Left colon (tissue), 2 donors: ENCODE data around the gene PCYT1B. TPM values are rescaled to one million over a fixed set of nuclear protein-coding genes. Genes with fewer than 3 reads are reported as not detected.

Experiments
- ATAC-seq: fragments of 200-7000 bp; cut with Tn5 transposase; one replicate; pipeline ENCODE4 v1.9.1; 2020; ENCODE audit warnings: mild to moderate bottlenecking, moderate library complexity
- DNase-seq, 2 donors: peaks; one replicate each; pipeline ENCODE4 v3.0.0-alpha.2; 2020
- intact Hi-C, 2 donors: fragments of 100-400 bp; cut with DNase I in 1 of 2; cut with micrococcal nuclease in 1 of 2; formaldehyde crosslinking; loops; one replicate each; pipeline versions ENCODE4 v1.11.2 to v1.14.0; 2022; cut with DNase I, micrococcal nuclease
- total RNA-seq, 2 donors: library from RNA; stranded (reverse); fragmentation: NEBNext Ultra II Directional; extraction: Animal tissue kit (Norgen Biotek cat#: 25700); gene quantifications; one replicate each; pipeline ENCODE4 v1.2.1, GENCODE V29; 2021
- donor health status: DM: no; HTN: no; CAD: no.
- donor health status: DM: yes; HTN: yes; CAD: no.

PCYT1B gene
- total RNA-seq, 2 donors from 2014 or later, result 0.28 TPM; not detected in 1

DNA sequence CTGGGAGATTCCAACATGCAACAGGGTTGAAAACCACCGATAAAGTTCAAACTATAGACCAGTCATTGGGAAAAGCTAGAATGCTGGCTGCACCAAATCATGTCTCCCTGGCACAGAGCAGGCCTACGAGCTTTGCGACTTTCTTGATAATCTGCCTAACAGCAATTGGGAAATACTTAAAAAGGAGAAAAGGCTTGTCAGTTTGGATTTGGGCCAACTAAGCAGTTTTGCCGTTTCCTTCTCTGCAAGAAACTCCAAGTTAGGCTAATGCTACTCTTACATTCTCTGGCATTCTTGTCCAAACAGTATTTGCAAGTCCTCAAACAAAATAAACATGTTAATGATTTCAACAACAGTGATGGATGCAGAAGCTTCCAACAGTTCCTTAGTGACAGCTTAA, 94.1 kb downstream of the PCYT1B start:
- ATAC-seq (no peak), DNase-seq (no peak)
- intact Hi-C loops, result loop anchor here in 1 of 2 donors (10.0 kb wide), 1 partner anchor 158 kb away; no protein-coding TSS in a partner anchor

DNA sequence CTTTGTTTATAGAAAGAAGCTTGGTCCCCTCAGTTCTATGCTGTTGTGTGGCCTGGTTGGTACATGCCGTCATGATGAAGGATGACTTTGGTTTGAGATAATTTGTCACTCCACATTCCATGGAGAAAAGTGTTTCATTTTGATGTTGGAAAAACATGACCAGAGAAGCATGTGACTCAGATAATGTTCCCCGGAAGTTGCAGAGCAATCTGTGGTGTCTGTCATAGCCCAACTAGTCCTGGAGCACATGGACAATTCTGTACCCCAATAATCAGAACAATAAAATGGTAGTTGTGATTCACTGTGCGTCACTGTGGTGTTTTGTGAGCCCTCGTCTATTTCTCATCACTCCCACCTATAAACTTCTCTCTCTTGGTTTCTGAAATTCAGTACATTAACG, 97.0 kb downstream of the PCYT1B start:
- ATAC-seq (no peak), DNase-seq (no peak)
- intact Hi-C loops, result loop anchor here in 1 of 2 donors (10.0 kb wide), 1 partner anchor 155 kb away; no protein-coding TSS in a partner anchor

DNA sequence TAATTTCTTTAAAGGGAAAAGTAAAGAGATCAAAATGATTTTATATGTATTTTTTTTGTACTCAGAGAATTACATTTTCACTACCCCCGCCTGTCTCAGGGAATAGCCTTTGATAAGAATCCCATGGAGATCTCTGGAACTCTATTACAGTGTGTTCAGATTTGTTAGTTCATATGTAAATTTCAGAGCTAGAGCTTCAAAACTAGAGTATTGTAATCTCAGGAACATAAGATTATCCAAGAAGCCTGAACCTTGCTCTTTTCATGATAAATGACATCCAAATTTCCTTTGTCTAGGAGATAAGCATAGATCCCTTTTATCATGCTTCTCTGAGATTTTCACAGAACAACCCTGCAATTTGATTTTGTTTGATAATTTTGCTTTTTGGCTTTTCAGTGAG, 99.2 kb downstream of the PCYT1B start:
- intact Hi-C loops, result no loop called here

DNA sequence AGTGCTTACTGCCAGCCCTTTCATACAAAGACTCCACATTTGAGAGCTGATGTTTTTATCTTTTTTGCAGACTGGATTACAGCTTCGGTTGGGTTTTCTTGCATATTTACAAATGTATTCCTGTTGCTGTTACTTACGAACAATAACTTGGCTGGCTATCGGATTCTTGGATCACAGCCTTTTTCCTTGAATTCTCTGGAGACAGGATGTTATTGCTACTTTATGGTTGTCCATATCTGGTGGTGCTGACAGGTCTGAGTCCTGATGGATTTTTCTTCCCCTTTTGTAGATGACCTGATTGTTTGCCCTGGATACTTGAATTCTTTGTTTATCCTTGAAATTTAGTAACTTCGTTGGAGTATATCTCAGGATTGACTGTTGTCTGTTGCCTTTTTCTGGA, 104.4 kb downstream of the PCYT1B start:
- ATAC-seq (no peak), DNase-seq (no peak)
- intact Hi-C loops, result no loop called here

More for the DNA sequence above, 99.2 kb downstream of the PCYT1B start:
- no peak for DNase-seq
- no peak for ATAC-seq

DNA sequence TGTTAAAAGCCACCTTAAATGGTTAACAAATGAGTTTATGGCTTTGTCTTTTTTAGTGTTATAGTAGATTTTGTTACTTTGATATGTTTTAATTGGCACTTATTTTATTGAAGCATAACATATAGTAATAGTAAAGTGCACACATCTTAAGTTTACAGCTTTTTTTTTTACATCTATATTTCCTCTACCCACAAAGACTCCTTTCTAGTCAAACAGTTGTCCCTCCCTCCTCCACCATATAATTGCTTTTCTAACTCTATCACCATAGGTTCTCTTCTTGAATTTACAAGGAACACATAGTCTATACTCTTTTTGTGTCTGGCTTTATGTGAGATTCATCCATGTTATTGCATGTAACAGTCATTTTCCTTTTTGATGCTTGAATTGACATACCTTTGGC, 110.6 kb downstream of the PCYT1B start:
- peak; percentile 88 for ATAC-seq
- no peak for DNase-seq
- intact Hi-C loops, result no loop called here

DNA sequence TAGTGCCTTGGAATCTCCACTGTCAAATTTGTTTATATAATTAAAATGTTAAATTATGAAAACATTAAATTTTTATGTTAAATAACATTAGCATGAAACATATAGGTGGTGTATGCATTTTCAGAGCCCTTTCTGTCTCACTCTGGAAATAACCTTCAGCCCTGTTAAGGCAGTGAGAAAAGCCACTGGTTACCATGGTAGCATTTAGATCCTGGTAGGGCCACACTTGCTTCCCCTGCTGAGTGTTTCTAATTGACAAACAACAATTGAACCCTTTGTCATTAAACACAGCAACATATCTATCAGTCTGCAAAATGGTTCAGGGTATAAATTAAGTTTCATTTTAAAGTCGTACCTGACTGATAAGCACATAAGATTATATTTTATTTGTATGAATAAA, 118.5 kb downstream of the PCYT1B start:
- ATAC-seq, result no peak
- no peak for DNase-seq
- intact Hi-C loops, result no loop called here

DNA sequence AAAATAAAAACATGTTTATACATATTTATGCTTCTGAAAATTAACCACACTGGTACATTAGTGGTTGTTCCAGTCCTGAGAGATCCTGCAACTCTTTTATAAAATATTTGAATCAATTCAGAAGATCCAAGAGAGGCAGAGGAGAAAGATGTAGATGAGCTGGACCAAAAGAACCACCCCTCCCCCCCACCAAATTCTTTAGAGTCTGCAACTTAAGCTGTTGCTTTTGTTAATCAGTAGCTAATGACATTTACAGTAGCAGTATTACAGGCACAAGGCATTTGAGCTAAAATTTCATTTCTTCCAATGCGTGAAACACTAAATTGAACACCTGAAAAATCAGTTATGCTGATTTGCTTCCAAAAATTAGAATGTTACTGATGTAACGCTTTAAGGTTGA, 120.5 kb downstream of the PCYT1B start:
- intact Hi-C loops, result no loop called here
- ATAC-seq, result no peak
- no peak for DNase-seq

DNA sequence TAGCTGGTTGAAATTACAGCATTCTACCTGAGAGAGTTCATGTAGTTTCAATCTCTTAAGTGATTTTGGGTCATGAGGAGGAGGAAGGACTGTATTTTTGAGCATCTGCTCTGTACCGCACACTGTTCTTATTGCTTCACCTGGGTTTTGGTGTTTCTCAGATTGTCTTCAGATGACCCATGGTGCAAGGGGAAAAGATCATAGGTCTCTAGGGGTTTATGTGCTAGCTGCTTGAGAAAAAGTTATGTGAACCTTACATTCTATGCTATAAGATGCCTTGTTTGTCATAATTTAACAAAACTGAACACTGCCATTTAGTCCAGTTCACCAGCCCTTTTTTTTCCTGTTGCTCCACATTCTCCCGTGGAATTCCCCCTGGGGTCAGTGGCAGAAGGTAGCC, 121.7 kb downstream of the PCYT1B start:
- ATAC-seq (no peak), DNase-seq (no peak)
- intact Hi-C loops, result no loop called here

DNA sequence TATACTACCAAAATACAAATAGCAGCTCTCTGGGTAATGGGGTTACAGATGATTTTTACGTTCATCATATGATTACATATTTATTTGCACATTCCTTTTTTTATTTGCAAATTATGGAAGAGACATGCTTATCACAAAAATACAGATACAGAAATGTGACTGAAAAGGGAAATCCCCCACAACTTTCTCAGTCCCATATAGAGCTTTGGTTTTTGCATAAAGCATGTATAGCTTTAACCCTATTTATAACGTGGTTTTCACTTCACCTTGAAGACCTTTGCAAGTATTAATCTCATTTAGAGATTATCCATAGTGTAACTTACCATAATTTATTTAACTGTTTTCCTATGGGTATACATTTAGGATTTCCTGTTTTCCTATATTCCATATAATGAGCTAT, 126.7 kb downstream of the PCYT1B start:
- DNase-seq (no peak), ATAC-seq (no peak)
- intact Hi-C loops, result no loop called here

DNA sequence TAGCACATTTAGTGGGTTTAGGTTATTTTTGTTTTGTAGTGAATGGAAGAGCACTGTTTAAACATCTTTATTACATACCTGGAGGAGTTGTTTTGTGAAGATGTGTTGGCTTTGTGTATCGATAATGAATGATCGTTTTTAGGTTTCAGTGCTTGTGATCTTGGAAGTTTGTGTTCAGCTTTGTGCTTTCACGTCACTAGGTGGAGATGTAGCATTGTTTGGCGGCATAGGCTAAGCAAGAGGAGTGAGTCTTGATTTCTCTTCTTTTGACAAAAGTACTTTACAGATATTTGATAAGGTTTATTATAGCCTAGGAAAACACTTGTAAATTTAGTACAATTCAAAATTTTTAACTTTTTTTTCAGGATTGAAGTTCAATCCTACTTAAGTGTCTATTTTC, 131.7 kb downstream of the PCYT1B start:
- DNase-seq, result no peak
- intact Hi-C loops, result no loop called here

DNA sequence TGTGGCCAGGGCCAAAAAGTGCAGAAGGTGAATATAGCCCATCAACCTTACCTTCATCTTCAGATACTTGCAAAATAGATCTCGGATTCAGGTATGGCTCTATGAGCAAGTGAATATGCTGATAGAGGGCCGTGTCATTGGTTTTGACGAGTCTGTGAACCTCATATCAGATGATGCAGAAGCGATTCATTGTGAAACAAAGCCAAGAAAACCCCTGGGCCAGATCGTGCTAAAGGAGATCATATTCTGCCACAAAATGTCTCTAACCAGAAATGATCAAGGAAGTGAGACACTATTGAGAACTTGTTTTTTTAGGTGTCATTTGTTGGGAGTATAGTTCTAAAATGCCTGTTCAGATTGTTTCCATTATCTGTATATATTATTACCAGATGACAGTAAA, 133.7 kb downstream of the PCYT1B start:
- intact Hi-C loops, result no loop called here
- ATAC-seq, result no peak
- DNase-seq, result no peak

More for the DNA sequence above, 131.7 kb downstream of the PCYT1B start:
- no peak for ATAC-seq

DNA sequence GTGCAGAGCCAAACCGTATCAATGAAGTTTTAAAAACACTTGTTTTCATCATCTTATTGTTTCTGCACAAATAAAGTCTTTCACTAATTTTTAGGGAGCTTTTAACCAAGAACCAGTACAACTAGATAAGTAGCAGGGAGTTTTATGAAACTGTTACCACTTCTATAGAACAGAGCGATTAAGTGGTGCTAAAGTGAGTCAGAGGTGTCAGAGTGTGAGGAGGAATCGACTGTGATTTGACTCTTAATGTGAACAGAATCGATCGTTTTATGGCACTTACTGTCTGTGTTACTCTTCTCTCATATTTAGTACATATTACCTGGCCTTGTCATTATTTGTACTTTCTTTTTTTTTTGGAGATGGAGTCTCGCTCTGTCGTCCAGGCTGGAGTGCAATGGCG, 138.8 kb downstream of the PCYT1B start:
- no peak for ATAC-seq
- DNase-seq, result no peak
- intact Hi-C loops, result loop anchor here in 1 of 2 donors (10.0 kb wide), 1 partner anchor 134 kb away; no protein-coding TSS in a partner anchor

Other genes with a start within 250 kb of the PCYT1B start
- gene PDK3, start 182.1 kb downstream of the PCYT1B start, total RNA-seq, result 10 to 100 TPM; 16.2 to 24.2 TPM
- gene POLA1, start 46.6 kb upstream of the PCYT1B start, total RNA-seq, result 1 to 10 TPM; 6.4 to 7.9 TPM